Liver (tissue), 9 donors: Measurements from ENCODE around the gene KCNQ1. TPM values are rescaled to one million over a fixed set of nuclear protein-coding genes. Genes with fewer than 3 reads are reported as not detected.

ENCODE experiments used
- DNase-seq: peaks from one replicate; pipeline ENCODE4 v3.0.0-alpha.2; 2017; ENCODE audit warnings: low spot score
- H3K27ac ChIP-seq, 2 donors: one replicate each; pipeline ENCODE4 v1.7.0; 2013; ENCODE audit warnings: inconsistent platforms in 2 of 2, low read length in 2 of 2, control low read depth in 1 of 2, low read depth in 1 of 2, mild to moderate bottlenecking in 1 of 2
- H3K27me3 ChIP-seq, 4 donors: one replicate each; pipeline versions ENCODE4 v1.6.1 to v1.7.0; 2013; ENCODE audit warnings: low read length in 3 of 4, inconsistent platforms in 1 of 4, mild to moderate bottlenecking in 1 of 4, moderate library complexity in 1 of 4; ENCODE audit not compliant: control insufficient read depth in 4 of 4, insufficient read depth in 4 of 4
- H3K36me3 ChIP-seq, 4 donors: one replicate each; pipeline versions ENCODE4 v1.6.1 to v1.7.0; 2013; ENCODE audit warnings: low read length in 3 of 4, mild to moderate bottlenecking in 3 of 4, low read depth in 1 of 4, moderate library complexity in 1 of 4; ENCODE audit not compliant: control insufficient read depth in 4 of 4, insufficient read depth in 3 of 4
- H3K4me1 ChIP-seq, 4 donors: one replicate each; pipeline versions ENCODE4 v1.6.1 to v1.7.0; 2013; ENCODE audit warnings: low read length in 3 of 4, mild to moderate bottlenecking in 3 of 4, moderate library complexity in 1 of 4; ENCODE audit not compliant: control insufficient read depth in 4 of 4, insufficient read depth in 4 of 4
- H3K4me3 ChIP-seq, 3 donors: one replicate each; pipeline versions ENCODE4 v1.6.1 to v1.7.0; 2013; ENCODE audit warnings: low read length in 3 of 3, control low read depth in 1 of 3, low read depth in 1 of 3, mild to moderate bottlenecking in 1 of 3
- H3K9ac ChIP-seq, 2 donors: one replicate each; pipeline ENCODE4 v1.7.0; 2013; ENCODE audit warnings: low read length in 2 of 2, mild to moderate bottlenecking in 2 of 2, moderate library complexity in 2 of 2, control low read depth in 1 of 2, low read depth in 1 of 2
- H3K9me3 ChIP-seq, 4 donors: one replicate each; pipeline versions ENCODE4 v1.6.1 to v1.7.0; 2013; ENCODE audit warnings: low read length in 3 of 4; ENCODE audit not compliant: control insufficient read depth in 4 of 4
- ATF3 ChIP-seq: IDR thresholded peaks from 2 replicates; pipeline ENCODE4 v1.6.1; 2016; ENCODE audit warnings: antibody characterized with exemption
- CTCF ChIP-seq: fragments of 150-350 bp; IDR thresholded peaks from 2 replicates; pipeline ENCODE4 v1.5.1; 2017; ENCODE audit warnings: improper control_type of control experiment, low read depth, low read length; ENCODE audit not compliant: missing input control
- EGR1 ChIP-seq, 2 donors: IDR thresholded peaks; 2 replicates each; pipeline ENCODE4 v1.6.1; 2016 to 2018; ENCODE audit warnings: antibody characterized with exemption in 2 of 2, low read depth in 2 of 2
- FOXA1 ChIP-seq: IDR thresholded peaks from 2 replicates; pipeline ENCODE4 v1.6.1; 2016; ENCODE audit warnings: antibody characterized with exemption
- FOXA2 ChIP-seq: IDR thresholded peaks from 2 replicates; pipeline ENCODE4 v1.6.1; 2016; ENCODE audit warnings: antibody characterized with exemption
- GABPA ChIP-seq, 2 donors: IDR thresholded peaks in 1 of 2; conservative IDR thresholded peaks in 1 of 2; 2 replicates each; pipeline ENCODE4 v1.6.1; 2016; ENCODE audit warnings: antibody characterized with exemption in 2 of 2, mild to moderate bottlenecking in 1 of 2, moderate library complexity in 1 of 2
- HNF4A ChIP-seq, 2 donors: conservative IDR thresholded peaks; 2 replicates each; pipeline ENCODE4 v1.6.1; 2016; ENCODE audit warnings: antibody characterized with exemption in 2 of 2, mild to moderate bottlenecking in 2 of 2
- HNF4G ChIP-seq: IDR thresholded peaks from 2 replicates; pipeline ENCODE4 v1.6.1; 2016; ENCODE audit warnings: antibody characterized with exemption
- JUND ChIP-seq, 2 donors: IDR thresholded peaks; 2 replicates each; pipeline ENCODE4 v1.6.1; 2016; ENCODE audit warnings: antibody characterized with exemption in 2 of 2
- MAX ChIP-seq: IDR thresholded peaks from 2 replicates; pipeline ENCODE4 v1.6.1; 2016; ENCODE audit warnings: antibody characterized with exemption
- NR2F2 ChIP-seq: IDR thresholded peaks from 2 replicates; pipeline ENCODE4 v1.6.1; 2016; ENCODE audit warnings: antibody characterized with exemption
- RAD21 ChIP-seq, 2 donors: IDR thresholded peaks; 2 replicates each; pipeline ENCODE4 v1.6.1; 2016; ENCODE audit warnings: antibody characterized with exemption in 2 of 2, mild to moderate bottlenecking in 2 of 2
- REST ChIP-seq: IDR thresholded peaks from 2 replicates; pipeline ENCODE4 v1.6.1; 2016; ENCODE audit warnings: antibody characterized with exemption, mild to moderate bottlenecking
- RXRA ChIP-seq, 2 donors: IDR thresholded peaks; 2 replicates each; pipeline ENCODE4 v1.6.1; 2017 to 2018; ENCODE audit warnings: antibody characterized with exemption in 2 of 2, mild to moderate bottlenecking in 1 of 2
- SP1 ChIP-seq: IDR thresholded peaks from 2 replicates; pipeline ENCODE4 v1.6.1; 2018; ENCODE audit warnings: antibody characterized with exemption, mild to moderate bottlenecking
- TAF1 ChIP-seq: conservative IDR thresholded peaks from 2 replicates; pipeline ENCODE4 v1.6.1; 2016; ENCODE audit warnings: antibody characterized with exemption, mild to moderate bottlenecking
- YY1 ChIP-seq: IDR thresholded peaks from 2 replicates; pipeline ENCODE4 v1.6.1; 2016; ENCODE audit warnings: antibody characterized with exemption, mild to moderate bottlenecking
- ZBTB33 ChIP-seq: IDR thresholded peaks from 2 replicates; pipeline ENCODE4 v1.6.1; 2016; ENCODE audit warnings: antibody characterized with exemption
- whole genome bisulfite sequencing: extraction: QIAGEN DNeasy Blood & Tissue Kit; methylation state at CpG from one replicate; pipeline ENCODE4 v1.1.7; 2013; 5-methylcytosine and 5-hydroxymethylcytosine counted together
- polyA plus RNA-seq, 2 donors: library from polyadenylated mRNA; stranded (reverse) in 1 of 2; unstranded in 1 of 2; fragments of 200-250 nt in 1 of 2; fragments of >200 nt in 1 of 2; fragmentation: Nextera tagmentation in 1 of 2; extraction: Ambion mirVana in 1 of 2; gene quantifications; one replicate each; pipeline versions ENCODE4 v1.2.1 to v1.2.3, GENCODE V29; 2013 to 2015
- total RNA-seq, 2 donors: library from RNA; depleted of rRNA; stranded (reverse); fragments of >200 nt; gene quantifications; one replicate each; pipeline ENCODE4 v1.2.3, GENCODE V29; 2014
- donor health status: healthy.
- donor health status: healthy.
- donor health status: healthy.
- donor health status: healthy.
- donor health status: healthy.

Gene KCNQ1
- total and polyA plus RNA-seq, 4 donors, result 0.31 to 2.2 (median 1.5) TPM

GRCh38 chr11:2450321-2451041, 5.7 kb downstream of the KCNQ1 start:
- Histone ChIP-seq H3K36me3 (no peaks in the 10 kb centered on the region), H3K4me3 (no peak overlapping the region), H3K4me1 (peaks cover 0 to 6% (median 0%) of the 10 kb centered on the region in 4 donors), H3K9ac (no peak overlapping the region), H3K27ac (no peak overlapping the region), H3K9me3 (no peaks in the 10 kb centered on the region), H3K27me3 (peaks cover 0 to 1% (median 0%) of the 10 kb centered on the region in 4 donors)
- no peak for DNase-seq
- WGBS, result 77% methylated on average over 19 of the region's 19 CpGs
- TF ChIP-seq GABPA (IDR thresholded peaks at IDR 0.05 in 1 of 2, conservative IDR thresholded peaks at IDR 0.05 in 1 of 2), result no peak
- no peak for TF ChIP-seq HNF4G
- no peak for TF ChIP-seq FOXA1
- no peak for TF ChIP-seq RAD21 (IDR thresholded peaks at IDR 0.05)
- TF ChIP-seq FOXA2, result no peak
- no peak for TF ChIP-seq SP1
- TF ChIP-seq YY1, result no peak
- TF ChIP-seq MAX, result no peak
- TF ChIP-seq REST, result no peak
- no peak for TF ChIP-seq HNF4A (conservative IDR thresholded peaks at IDR 0.05)
- no peak for TF ChIP-seq RXRA (IDR thresholded peaks at IDR 0.05)
- TF ChIP-seq EGR1 (IDR thresholded peaks at IDR 0.05; ENCODE audit: low read depth in 2 of 2), result no peak
- no peak for TF ChIP-seq CTCF
- TF ChIP-seq TAF1, result no peak
- TF ChIP-seq JUND (IDR thresholded peaks at IDR 0.05), result no peak
- no peak for TF ChIP-seq ATF3
- TF ChIP-seq ZBTB33, result no peak
- TF ChIP-seq NR2F2, result no peak
